ENCODE measurements around the gene CSTPP1. TPM values are rescaled to one million over a fixed set of nuclear protein-coding genes. Genes with fewer than 3 reads are reported as not detected.

The CSTPP1 gene
- total RNA-seq, 5 donors from 2014 or later (not counting 1 experiment from before 2014, with no cell fraction given), result 13.3 to 16.9 (median 15.0) TPM

- H3K27me3 Mint-ChIP-seq, result no peaks in the 10 kb centered on the region
- no peaks in the 10 kb centered on the region for H3K36me3 Mint-ChIP-seq
- H3K4me1 ChIP-seq (ENCODE audit: control insufficient read depth in 1 of 2, extremely low read depth in 1 of 2, insufficient read depth in 2 of 2, low read length in 2 of 2), result no peaks in the 10 kb centered on the region
- H3K4me1 Mint-ChIP-seq, result no peaks in the 10 kb centered on the region
- H3K36me3 ChIP-seq (ENCODE audit: control insufficient read depth in 2 of 2, extremely low read depth in 1 of 2, insufficient read depth in 1 of 2, low read length in 1 of 2), result no peaks in the 10 kb centered on the region
- H3K27me3 ChIP-seq (replicated peaks in 1 of 2; ENCODE audit: control insufficient read depth in 2 of 2, extremely low read depth in 1 of 2, insufficient read depth in 2 of 2, low read length in 1 of 2), result no peaks in the 10 kb centered on the region
- no peak for ATAC-seq (replicated peaks in 1 of 4)
- no peak overlapping the region for H3K4me3 Mint-ChIP-seq
- WGBS (ENCODE audit: insufficient coverage), result no CpG with 5 or more reads among the region's 2 CpGs
- H3K27ac Mint-ChIP-seq, result no peak overlapping the region
- H3K27ac ChIP-seq (ENCODE audit: low read length), result no peak overlapping the region
- ChIA-PET CTCF (no interaction called here), POLR2A (no interaction called here)
- DNase-seq, result no peak
- no peaks in the 10 kb centered on the region for H3K9me3 ChIP-seq
- H3K4me3 ChIP-seq (ENCODE audit: control insufficient read depth in 1 of 2, extremely low read depth in 1 of 2, low read length in 1 of 2), result no peak overlapping the region
- H3K9me3 Mint-ChIP-seq, result no peaks in the 10 kb centered on the region
Observed at GRCh38 chr11:47127213-47127612, 190.7 kb downstream of the CSTPP1 start.

- Mint-ChIP-seq H3K27me3 (no peaks in the 10 kb centered on the region), H3K9me3 (no peaks in the 10 kb centered on the region), H3K4me3 (no peak overlapping the region), H3K36me3 (no peaks in the 10 kb centered on the region), H3K27ac (no peak overlapping the region), H3K4me1 (no peaks in the 10 kb centered on the region)
- H3K36me3 ChIP-seq (ENCODE audit: control insufficient read depth in 2 of 2, extremely low read depth in 1 of 2, insufficient read depth in 1 of 2, low read length in 1 of 2), result no peaks in the 10 kb centered on the region
- no CpG with 5 or more reads among the region's 3 CpGs for WGBS (ENCODE audit: insufficient coverage)
- no peak for DNase-seq
- no peaks in the 10 kb centered on the region for H3K27me3 ChIP-seq (replicated peaks in 1 of 2; ENCODE audit: control insufficient read depth in 2 of 2, extremely low read depth in 1 of 2, insufficient read depth in 2 of 2, low read length in 1 of 2)
- H3K4me3 ChIP-seq (ENCODE audit: control insufficient read depth in 1 of 2, extremely low read depth in 1 of 2, low read length in 1 of 2), result no peak overlapping the region
- no peaks in the 10 kb centered on the region for H3K9me3 ChIP-seq
- POLR2A ChIA-PET, result no interaction called here
- no peak overlapping the region for H3K27ac ChIP-seq (ENCODE audit: low read length)
- CTCF ChIA-PET, result no interaction called here
- no peaks in the 10 kb centered on the region for H3K4me1 ChIP-seq (ENCODE audit: control insufficient read depth in 1 of 2, extremely low read depth in 1 of 2, insufficient read depth in 2 of 2, low read length in 2 of 2)
- no peak for ATAC-seq (replicated peaks in 1 of 4)
Observed at GRCh38 chr11:47130543-47130942, 194.0 kb downstream of the CSTPP1 start.

- H3K4me3 Mint-ChIP-seq, result no peak overlapping the region
- ChIA-PET POLR2A (no interaction called here), CTCF (no interaction called here)
- Histone ChIP-seq H3K9me3 (no peaks in the 10 kb centered on the region), H3K4me1 (ENCODE audit: control insufficient read depth in 1 of 2, extremely low read depth in 1 of 2, insufficient read depth in 2 of 2, low read length in 2 of 2) (no peaks in the 10 kb centered on the region), H3K27ac (ENCODE audit: low read length) (no peak overlapping the region), H3K36me3 (ENCODE audit: control insufficient read depth in 2 of 2, extremely low read depth in 1 of 2, insufficient read depth in 1 of 2, low read length in 1 of 2) (no peaks in the 10 kb centered on the region), H3K27me3 (replicated peaks in 1 of 2; ENCODE audit: control insufficient read depth in 2 of 2, extremely low read depth in 1 of 2, insufficient read depth in 2 of 2, low read length in 1 of 2) (no peaks in the 10 kb centered on the region), H3K4me3 (ENCODE audit: control insufficient read depth in 1 of 2, extremely low read depth in 1 of 2, low read length in 1 of 2) (no peak overlapping the region)
- no peaks in the 10 kb centered on the region for H3K4me1 Mint-ChIP-seq
- WGBS (ENCODE audit: insufficient coverage), result no CpG with 5 or more reads among the region's 2 CpGs
- H3K9me3 Mint-ChIP-seq, result no peaks in the 10 kb centered on the region
- no peak for ATAC-seq (replicated peaks in 1 of 4)
- DNase-seq, result no peak
- H3K27ac Mint-ChIP-seq, result no peak overlapping the region
- H3K27me3 Mint-ChIP-seq, result no peaks in the 10 kb centered on the region
- H3K36me3 Mint-ChIP-seq, result no peaks in the 10 kb centered on the region
Observed at GRCh38 chr11:47131136-47131535, 194.6 kb downstream of the CSTPP1 start.

GRCh38 chr11:47132490-47132889, 195.9 kb downstream of the CSTPP1 start:
- Mint-ChIP-seq H3K4me1 (no peaks in the 10 kb centered on the region), H3K4me3 (no peak overlapping the region), H3K9me3 (no peaks in the 10 kb centered on the region), H3K27me3 (no peaks in the 10 kb centered on the region), H3K27ac (no peak overlapping the region), H3K36me3 (peaks cover 3% of the 10 kb centered on the region)
- ChIA-PET CTCF (no interaction called here), POLR2A (no interaction called here)
- Histone ChIP-seq H3K36me3 (ENCODE audit: control insufficient read depth in 2 of 2, extremely low read depth in 1 of 2, insufficient read depth in 1 of 2, low read length in 1 of 2) (no peaks in the 10 kb centered on the region), H3K4me3 (ENCODE audit: control insufficient read depth in 1 of 2, extremely low read depth in 1 of 2, low read length in 1 of 2) (no peak overlapping the region), H3K4me1 (ENCODE audit: control insufficient read depth in 1 of 2, extremely low read depth in 1 of 2, insufficient read depth in 2 of 2, low read length in 2 of 2) (no peaks in the 10 kb centered on the region), H3K27ac (ENCODE audit: low read length) (no peak overlapping the region), H3K27me3 (replicated peaks in 1 of 2; ENCODE audit: control insufficient read depth in 2 of 2, extremely low read depth in 1 of 2, insufficient read depth in 2 of 2, low read length in 1 of 2) (no peaks in the 10 kb centered on the region), H3K9me3 (no peaks in the 10 kb centered on the region)
- no peak for DNase-seq
- ATAC-seq (replicated peaks in 1 of 4), result no peak

GRCh38 chr11:47132981-47133380, 196.4 kb downstream of the CSTPP1 start:
- ChIA-PET POLR2A (no interaction called here), CTCF (interaction anchor here in 1 of 2 donors (0.6 kb wide), 1 partner anchor 30 kb away, joined by 3 read pairs; no protein-coding TSS in a partner anchor)
- H3K27ac Mint-ChIP-seq, result no peak overlapping the region
- H3K4me3 Mint-ChIP-seq, result no peak overlapping the region
- no peaks in the 10 kb centered on the region for H3K9me3 Mint-ChIP-seq
- Histone ChIP-seq H3K27ac (ENCODE audit: low read length) (no peak overlapping the region), H3K27me3 (replicated peaks in 1 of 2; ENCODE audit: control insufficient read depth in 2 of 2, extremely low read depth in 1 of 2, insufficient read depth in 2 of 2, low read length in 1 of 2) (no peaks in the 10 kb centered on the region), H3K4me3 (ENCODE audit: control insufficient read depth in 1 of 2, extremely low read depth in 1 of 2, low read length in 1 of 2) (no peak overlapping the region), H3K9me3 (no peaks in the 10 kb centered on the region), H3K4me1 (ENCODE audit: control insufficient read depth in 1 of 2, extremely low read depth in 1 of 2, insufficient read depth in 2 of 2, low read length in 2 of 2) (no peaks in the 10 kb centered on the region), H3K36me3 (ENCODE audit: control insufficient read depth in 2 of 2, extremely low read depth in 1 of 2, insufficient read depth in 1 of 2, low read length in 1 of 2) (no peaks in the 10 kb centered on the region)
- WGBS (ENCODE audit: insufficient coverage), result no CpG with 5 or more reads among the region's 1 CpG
- peaks cover 8% of the 10 kb centered on the region for H3K36me3 Mint-ChIP-seq
- ATAC-seq (replicated peaks in 1 of 4) (no peak), DNase-seq (no peak)
- H3K27me3 Mint-ChIP-seq, result no peaks in the 10 kb centered on the region
- H3K4me1 Mint-ChIP-seq, result no peaks in the 10 kb centered on the region

GRCh38 chr11:47136327-47136726, 199.8 kb downstream of the CSTPP1 start:
- Histone ChIP-seq H3K4me3 (ENCODE audit: control insufficient read depth in 1 of 2, extremely low read depth in 1 of 2, low read length in 1 of 2) (no peak overlapping the region), H3K27me3 (replicated peaks in 1 of 2; ENCODE audit: control insufficient read depth in 2 of 2, extremely low read depth in 1 of 2, insufficient read depth in 2 of 2, low read length in 1 of 2) (no peaks in the 10 kb centered on the region), H3K4me1 (ENCODE audit: control insufficient read depth in 1 of 2, extremely low read depth in 1 of 2, insufficient read depth in 2 of 2, low read length in 2 of 2) (no peaks in the 10 kb centered on the region), H3K27ac (ENCODE audit: low read length) (no peak overlapping the region), H3K36me3 (ENCODE audit: control insufficient read depth in 2 of 2, extremely low read depth in 1 of 2, insufficient read depth in 1 of 2, low read length in 1 of 2) (no peaks in the 10 kb centered on the region), H3K9me3 (no peaks in the 10 kb centered on the region)
- no peaks in the 10 kb centered on the region for H3K27me3 Mint-ChIP-seq
- ChIA-PET POLR2A (no interaction called here), CTCF (no interaction called here)
- no peak overlapping the region for H3K27ac Mint-ChIP-seq
- ATAC-seq (replicated peaks in 1 of 4) (no peak), DNase-seq (no peak)
- H3K9me3 Mint-ChIP-seq, result no peaks in the 10 kb centered on the region
- no peak overlapping the region for H3K4me3 Mint-ChIP-seq
- 73% methylated on average over 2 of the region's 3 CpGs for WGBS (ENCODE audit: insufficient coverage)
- peaks cover 0 to 2% (median 0%) of the 10 kb centered on the region in 3 donors for H3K4me1 Mint-ChIP-seq
- H3K36me3 Mint-ChIP-seq, result peaks cover 15% of the 10 kb centered on the region

GRCh38 chr11:47136921-47137320, 200.4 kb downstream of the CSTPP1 start:
- ChIA-PET POLR2A (no interaction called here), CTCF (no interaction called here)
- Mint-ChIP-seq H3K36me3 (peaks cover 15% of the 10 kb centered on the region), H3K9me3 (no peaks in the 10 kb centered on the region), H3K27ac (no peak overlapping the region), H3K27me3 (no peaks in the 10 kb centered on the region), H3K4me3 (no peak overlapping the region), H3K4me1 (peaks cover 0 to 2% (median 0%) of the 10 kb centered on the region in 3 donors)
- Histone ChIP-seq H3K36me3 (ENCODE audit: control insufficient read depth in 2 of 2, extremely low read depth in 1 of 2, insufficient read depth in 1 of 2, low read length in 1 of 2) (no peaks in the 10 kb centered on the region), H3K27me3 (replicated peaks in 1 of 2; ENCODE audit: control insufficient read depth in 2 of 2, extremely low read depth in 1 of 2, insufficient read depth in 2 of 2, low read length in 1 of 2) (no peaks in the 10 kb centered on the region), H3K9me3 (no peaks in the 10 kb centered on the region), H3K4me3 (ENCODE audit: control insufficient read depth in 1 of 2, extremely low read depth in 1 of 2, low read length in 1 of 2) (no peak overlapping the region), H3K4me1 (ENCODE audit: control insufficient read depth in 1 of 2, extremely low read depth in 1 of 2, insufficient read depth in 2 of 2, low read length in 2 of 2) (no peaks in the 10 kb centered on the region), H3K27ac (ENCODE audit: low read length) (no peak overlapping the region)
- no CpG with 5 or more reads among the region's 3 CpGs for WGBS (ENCODE audit: insufficient coverage)
- no peak for ATAC-seq (replicated peaks in 1 of 4)
- DNase-seq, result no peak

All from T-cell (primary cell).